ENCODE results near the gene ZNF557. TPM values are rescaled to one million over a fixed set of nuclear protein-coding genes. Genes with fewer than 3 reads are reported as not detected.
A peak's percentile ranks its signal among the peaks of the same experiment; 100 is the strongest.

ZNF557 gene
- total and polyA plus RNA-seq, 9 donors, result 3.4 to 12.0 (median 4.6) TPM

DNA sequence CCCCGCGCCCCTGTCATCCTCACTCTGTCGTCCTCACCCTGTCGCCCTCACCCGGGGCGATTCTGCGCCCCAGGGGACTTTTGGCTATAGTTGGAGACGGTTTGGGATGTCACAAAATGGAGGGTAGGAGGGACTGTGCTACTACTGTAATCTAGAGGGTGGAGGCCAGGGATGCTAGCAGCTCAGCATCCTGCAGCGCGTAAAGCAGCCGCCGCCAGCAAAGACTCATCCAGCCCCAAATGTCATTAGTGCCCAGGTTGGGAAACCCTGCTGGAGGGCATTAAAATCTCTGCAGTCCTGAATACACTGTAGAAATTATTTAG is 362 bp downstream of the ZNF557 start:
- Histone ChIP-seq H3K4me1 (ENCODE audit: control insufficient read depth, insufficient read depth, low read length) (peaks cover 7% of the 10 kb centered on the region), H3K4me3 (ENCODE audit: low read length) (peak overlapping the region; percentile 100), H3K36me3 (ENCODE audit: control insufficient read depth, insufficient read depth, low read length) (peaks cover 23% of the 10 kb centered on the region), H3K27ac (ENCODE audit: low read length) (peak overlapping the region; percentile 92), H3K27me3 (ENCODE audit: control insufficient read depth, insufficient read depth, low read length) (no peaks in the 10 kb centered on the region), H3K9me3 (replicated peaks; ENCODE audit: control insufficient read depth, low read depth, low read length) (no peaks in the 10 kb centered on the region)
- no peak for DNase-seq
- 3% methylated on average over 8 of the region's 12 CpGs for WGBS (ENCODE audit: insufficient coverage)

DNA sequence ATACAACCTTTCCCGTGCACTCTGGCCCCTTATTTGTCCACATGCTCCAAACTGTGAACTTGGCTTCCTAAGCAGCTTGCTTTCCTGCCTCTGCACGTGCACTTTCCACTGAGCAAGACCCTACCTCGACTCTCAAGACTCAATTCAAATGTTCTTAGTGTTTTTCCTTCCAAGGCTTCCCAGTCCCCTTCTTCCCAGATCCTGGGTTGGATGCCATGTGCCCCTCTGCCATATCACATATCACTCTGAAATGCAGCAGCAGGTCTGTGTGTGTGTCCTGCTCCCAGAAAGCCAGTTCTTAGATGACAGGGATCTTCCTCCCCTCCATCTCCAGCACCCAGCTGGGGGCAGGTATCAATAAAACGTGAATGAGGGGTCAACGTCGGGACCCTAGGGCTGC is 3.0 kb downstream of the ZNF557 start:
- H3K27ac ChIP-seq (ENCODE audit: low read length), result no peak overlapping the region
- H3K4me1 ChIP-seq (ENCODE audit: control insufficient read depth, insufficient read depth, low read length), result peaks cover 7% of the 10 kb centered on the region
- H3K27me3 ChIP-seq (ENCODE audit: control insufficient read depth, insufficient read depth, low read length), result no peaks in the 10 kb centered on the region
- peaks cover 49% of the 10 kb centered on the region for H3K36me3 ChIP-seq (ENCODE audit: control insufficient read depth, insufficient read depth, low read length)
- no peak overlapping the region for H3K4me3 ChIP-seq (ENCODE audit: low read length)
- 100% methylated on average over 5 of the region's 6 CpGs for WGBS (ENCODE audit: insufficient coverage)
- DNase-seq, result no peak
- peaks cover 15% of the 10 kb centered on the region for H3K9me3 ChIP-seq (replicated peaks; ENCODE audit: control insufficient read depth, low read depth, low read length)

DNA sequence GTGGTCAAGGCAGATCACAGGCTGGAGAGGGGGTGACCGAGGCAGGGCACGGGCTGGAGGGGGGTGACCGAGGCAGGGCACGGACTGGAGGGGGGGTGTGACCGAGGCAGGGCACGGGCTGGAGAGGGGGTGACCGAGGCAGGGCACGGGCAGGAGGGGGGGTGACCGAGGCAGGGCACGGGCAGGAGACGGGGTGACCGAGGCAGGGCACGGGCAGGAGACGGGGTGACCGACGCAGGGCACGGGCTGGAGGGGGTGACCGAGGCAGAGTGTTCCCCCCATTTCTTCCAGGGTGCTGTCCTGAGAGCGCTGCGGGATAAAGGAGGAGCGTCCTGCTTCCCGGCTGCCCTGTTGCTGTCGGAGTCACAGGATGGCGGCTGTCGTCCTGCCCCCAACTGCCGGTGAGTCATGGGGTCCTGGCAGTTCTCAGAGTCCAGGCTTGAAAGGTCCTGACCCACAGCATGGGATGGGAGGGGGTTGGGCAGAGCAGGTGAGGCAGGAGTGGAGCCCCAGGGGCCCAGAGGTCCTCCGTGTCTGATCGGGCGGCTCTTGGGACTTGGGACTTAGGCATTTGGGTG is 5.3 kb downstream of the ZNF557 start:
- peaks cover 31% of the 10 kb centered on the region for H3K9me3 ChIP-seq (replicated peaks; ENCODE audit: control insufficient read depth, low read depth, low read length)
- H3K36me3 ChIP-seq (ENCODE audit: control insufficient read depth, insufficient read depth, low read length), result peaks cover 66% of the 10 kb centered on the region

DNA sequence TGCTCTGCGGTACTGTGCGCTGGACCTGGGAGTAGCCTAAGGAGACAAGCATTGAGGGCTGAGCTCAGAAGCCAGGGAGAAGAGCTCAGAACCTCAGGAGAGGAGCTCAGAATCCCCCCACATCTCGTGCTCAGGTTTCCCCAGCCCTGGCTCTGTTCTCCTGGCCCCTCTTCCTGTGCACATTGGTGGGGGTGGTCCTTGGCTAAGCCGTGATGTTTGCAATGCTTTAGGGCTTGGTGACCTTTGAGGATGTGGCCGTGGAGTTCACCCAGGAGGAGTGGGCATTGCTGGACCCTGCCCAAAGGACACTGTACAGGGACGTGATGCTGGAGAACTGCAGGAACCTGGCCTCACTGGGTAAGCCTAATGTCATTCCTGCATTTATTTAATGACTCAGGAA is 6.6 kb downstream of the ZNF557 start:
- Histone ChIP-seq H3K27ac (ENCODE audit: low read length) (no peak overlapping the region), H3K9me3 (replicated peaks; ENCODE audit: control insufficient read depth, low read depth, low read length) (peaks cover 43% of the 10 kb centered on the region), H3K4me1 (ENCODE audit: control insufficient read depth, insufficient read depth, low read length) (no peaks in the 10 kb centered on the region), H3K27me3 (ENCODE audit: control insufficient read depth, insufficient read depth, low read length) (no peaks in the 10 kb centered on the region), H3K4me3 (ENCODE audit: low read length) (no peak overlapping the region), H3K36me3 (ENCODE audit: control insufficient read depth, insufficient read depth, low read length) (peaks cover 78% of the 10 kb centered on the region)
- whole genome bisulfite sequencing (ENCODE audit: insufficient coverage), result 95% methylated on average over 4 of the region's 6 CpGs
- DNase-seq, result no peak

More for the DNA sequence above, 5.3 kb downstream of the ZNF557 start:
- WGBS (ENCODE audit: insufficient coverage), result over 99% methylated on average over 22 of the region's 29 CpGs
- Histone ChIP-seq H3K4me3 (ENCODE audit: low read length) (no peak overlapping the region), H3K4me1 (ENCODE audit: control insufficient read depth, insufficient read depth, low read length) (peaks cover 7% of the 10 kb centered on the region), H3K27ac (ENCODE audit: low read length) (no peak overlapping the region), H3K27me3 (ENCODE audit: control insufficient read depth, insufficient read depth, low read length) (no peaks in the 10 kb centered on the region)
- DNase-seq, result no peak

DNA sequence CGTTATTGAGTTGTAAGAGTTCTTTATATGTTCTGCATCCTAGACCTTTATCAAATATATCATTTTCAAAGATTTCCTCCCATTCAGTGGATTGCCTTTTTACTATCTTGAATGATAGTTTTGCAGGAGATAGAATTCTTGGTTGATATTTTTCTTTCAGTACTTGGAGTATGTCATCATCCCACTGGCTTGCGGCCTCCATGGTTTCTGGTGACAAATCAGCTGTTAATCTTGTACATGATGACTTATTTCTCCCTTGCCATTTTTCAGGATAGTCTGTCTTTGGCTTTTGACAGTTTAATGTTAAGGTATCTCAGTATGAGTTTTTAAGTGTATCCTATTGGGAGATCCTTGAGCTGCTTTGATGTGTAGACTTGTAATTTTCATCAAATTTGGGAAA is 8.5 kb downstream of the ZNF557 start:
- no peaks in the 10 kb centered on the region for H3K27me3 ChIP-seq (ENCODE audit: control insufficient read depth, insufficient read depth, low read length)
- H3K36me3 ChIP-seq (ENCODE audit: control insufficient read depth, insufficient read depth, low read length), result peaks cover 83% of the 10 kb centered on the region
- no peak overlapping the region for H3K4me3 ChIP-seq (ENCODE audit: low read length)
- no peak overlapping the region for H3K27ac ChIP-seq (ENCODE audit: low read length)
- no peaks in the 10 kb centered on the region for H3K4me1 ChIP-seq (ENCODE audit: control insufficient read depth, insufficient read depth, low read length)
- WGBS (ENCODE audit: insufficient coverage), result no CpG with 5 or more reads among the region's 2 CpGs
- DNase-seq, result no peak
- peaks cover 59% of the 10 kb centered on the region for H3K9me3 ChIP-seq (replicated peaks; ENCODE audit: control insufficient read depth, low read depth, low read length)

DNA sequence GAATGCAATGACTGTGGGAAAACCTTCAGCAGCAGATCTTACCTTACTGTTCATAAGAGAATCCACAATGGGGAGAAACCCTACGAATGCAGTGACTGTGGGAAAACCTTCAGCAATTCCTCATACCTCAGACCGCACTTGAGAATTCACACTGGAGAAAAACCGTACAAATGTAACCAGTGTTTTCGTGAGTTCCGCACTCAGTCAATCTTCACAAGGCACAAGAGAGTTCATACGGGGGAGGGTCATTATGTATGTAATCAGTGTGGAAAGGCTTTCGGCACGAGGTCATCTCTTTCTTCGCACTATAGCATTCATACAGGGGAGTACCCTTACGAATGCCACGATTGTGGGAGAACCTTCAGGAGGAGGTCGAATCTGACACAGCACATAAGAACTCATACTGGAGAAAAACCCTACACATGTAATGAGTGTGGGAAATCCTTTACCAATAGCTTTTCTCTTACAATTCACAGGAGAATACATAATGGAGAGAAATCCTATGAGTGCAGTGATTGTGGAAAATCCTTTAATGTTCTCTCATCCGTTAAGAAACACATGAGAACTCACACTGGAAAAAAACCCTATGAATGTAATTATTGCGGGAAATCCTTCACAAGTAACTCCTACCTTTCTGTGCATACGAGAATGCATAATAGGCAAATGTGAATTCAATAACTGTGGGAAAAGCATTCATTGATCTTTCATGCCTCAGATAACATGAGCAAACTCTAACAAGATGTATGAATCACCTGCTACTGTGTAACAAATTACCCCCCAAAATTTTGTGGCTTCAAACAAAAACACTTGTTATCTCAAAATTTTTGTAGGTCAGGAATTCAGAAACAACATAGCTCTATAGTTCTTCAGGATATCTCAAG is 13.8 kb downstream of the ZNF557 start:
- H3K4me3 ChIP-seq (ENCODE audit: low read length), result no peak overlapping the region
- no peaks in the 10 kb centered on the region for H3K4me1 ChIP-seq (ENCODE audit: control insufficient read depth, insufficient read depth, low read length)
- H3K27ac ChIP-seq (ENCODE audit: low read length), result no peak overlapping the region
- H3K36me3 ChIP-seq (ENCODE audit: control insufficient read depth, insufficient read depth, low read length), result peaks cover 56% of the 10 kb centered on the region
- peaks cover 77% of the 10 kb centered on the region for H3K9me3 ChIP-seq (replicated peaks; ENCODE audit: control insufficient read depth, low read depth, low read length)
- DNase-seq, result peak; percentile 11
- 100% methylated on average over 2 of the region's 15 CpGs for WGBS (ENCODE audit: insufficient coverage)
- no peaks in the 10 kb centered on the region for H3K27me3 ChIP-seq (ENCODE audit: control insufficient read depth, insufficient read depth, low read length)

DNA sequence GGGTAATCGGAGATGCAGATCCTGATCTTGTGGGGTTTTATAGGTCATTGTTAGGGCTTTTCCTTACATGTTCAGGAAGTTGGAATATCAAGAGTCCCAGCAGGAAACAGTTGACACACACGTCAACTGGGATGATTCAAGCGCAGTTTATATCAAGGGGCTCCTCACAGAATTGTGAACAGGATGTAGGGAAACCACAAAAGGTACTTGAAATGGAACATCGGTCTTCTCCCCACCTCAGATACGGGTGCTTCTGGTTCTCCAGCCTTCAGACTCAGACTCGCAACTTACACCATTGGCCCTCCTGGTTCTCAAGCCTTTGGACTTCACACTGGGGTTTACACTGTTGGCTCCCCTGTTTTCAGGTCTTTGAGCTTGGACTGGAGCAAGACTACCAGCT is 19.5 kb downstream of the ZNF557 start:
- Histone ChIP-seq H3K4me1 (ENCODE audit: control insufficient read depth, insufficient read depth, low read length) (no peaks in the 10 kb centered on the region), H3K36me3 (ENCODE audit: control insufficient read depth, insufficient read depth, low read length) (peaks cover 20% of the 10 kb centered on the region), H3K9me3 (replicated peaks; ENCODE audit: control insufficient read depth, low read depth, low read length) (peaks cover 52% of the 10 kb centered on the region), H3K27ac (ENCODE audit: low read length) (no peak overlapping the region), H3K4me3 (ENCODE audit: low read length) (no peak overlapping the region), H3K27me3 (ENCODE audit: control insufficient read depth, insufficient read depth, low read length) (no peaks in the 10 kb centered on the region)
- DNase-seq, result no peak
- 89% methylated on average over 5 of the region's 6 CpGs for WGBS (ENCODE audit: insufficient coverage)

DNA sequence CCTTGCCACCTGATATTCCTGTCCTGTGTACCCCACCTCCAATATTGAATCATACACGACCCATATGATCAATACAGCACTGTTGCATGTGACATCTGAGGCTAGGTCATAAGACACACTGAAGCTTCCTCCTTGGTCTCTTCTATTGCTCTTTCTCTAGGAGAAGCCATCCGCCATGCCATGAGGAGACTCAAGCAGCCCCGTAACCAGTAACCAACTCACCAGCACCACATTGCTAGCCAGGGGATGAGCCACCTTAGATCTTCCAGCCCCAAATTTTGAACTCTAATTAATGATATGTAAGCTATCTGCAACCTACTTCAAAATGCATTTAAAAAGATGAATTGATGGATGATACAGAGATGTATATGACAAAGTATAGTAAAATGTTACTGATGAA is 28.6 kb downstream of the ZNF557 start:
- Histone ChIP-seq H3K9me3 (replicated peaks; ENCODE audit: control insufficient read depth, low read depth, low read length) (peaks cover 14% of the 10 kb centered on the region), H3K4me3 (ENCODE audit: low read length) (peak overlapping the region; percentile 60), H3K36me3 (ENCODE audit: control insufficient read depth, insufficient read depth, low read length) (no peaks in the 10 kb centered on the region), H3K27ac (ENCODE audit: low read length) (peak overlapping the region; percentile 96), H3K4me1 (ENCODE audit: control insufficient read depth, insufficient read depth, low read length) (peaks cover 6% of the 10 kb centered on the region), H3K27me3 (ENCODE audit: control insufficient read depth, insufficient read depth, low read length) (peaks cover 2% of the 10 kb centered on the region)
- WGBS (ENCODE audit: insufficient coverage), result 100% methylated on average over 1 of the region's 3 CpGs
- DNase-seq, result no peak

DNA sequence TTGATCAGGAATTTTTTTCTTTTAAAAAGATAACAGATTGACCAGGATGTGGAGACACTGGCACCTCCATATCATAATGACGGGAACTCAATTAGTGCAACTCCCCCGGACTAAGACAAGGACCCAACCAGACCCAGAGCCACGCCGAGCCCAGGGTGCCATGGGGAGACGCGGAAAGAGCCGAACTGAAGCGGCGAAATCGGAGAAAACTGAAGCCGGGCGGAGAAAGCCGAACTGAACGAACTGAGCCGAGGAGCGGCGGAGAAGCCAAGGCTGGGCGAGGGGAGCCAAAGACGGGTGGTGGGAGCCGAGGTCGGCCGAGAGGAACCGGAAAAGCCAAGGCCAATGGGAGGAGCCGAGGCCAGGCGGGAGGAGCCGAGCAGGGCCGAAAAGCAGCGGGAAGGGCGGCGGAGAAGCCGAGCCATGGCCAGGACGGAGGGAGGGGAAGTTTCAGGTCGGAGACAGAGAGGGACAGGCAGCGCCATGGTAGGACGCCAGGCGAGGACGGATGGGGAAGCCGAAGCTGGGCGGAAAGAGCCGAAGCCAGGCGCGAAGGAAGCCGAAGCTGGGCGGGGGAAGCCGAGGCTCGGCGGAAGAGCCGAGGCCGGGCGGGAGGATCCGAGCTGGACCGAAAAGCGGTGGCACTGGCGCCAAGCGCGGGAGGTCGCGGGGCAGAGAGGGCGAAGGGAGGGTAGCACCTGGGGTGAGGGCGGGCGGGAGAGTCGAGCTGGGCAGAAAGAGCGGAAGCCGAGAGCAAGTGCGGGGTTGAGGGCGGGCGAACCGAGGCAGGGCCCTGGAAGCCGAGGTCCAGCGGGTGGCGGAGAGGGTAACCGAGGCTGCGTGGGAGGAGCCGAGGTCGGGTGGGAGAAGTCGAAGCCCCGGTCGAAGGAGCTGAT is 29.4 kb downstream of the ZNF557 start:
- Histone ChIP-seq H3K27me3 (ENCODE audit: control insufficient read depth, insufficient read depth, low read length) (peaks cover 2% of the 10 kb centered on the region), H3K27ac (ENCODE audit: low read length) (peak overlapping the region; percentile 96), H3K9me3 (replicated peaks; ENCODE audit: control insufficient read depth, low read depth, low read length) (peaks cover 12% of the 10 kb centered on the region), H3K4me1 (ENCODE audit: control insufficient read depth, insufficient read depth, low read length) (peaks cover 6% of the 10 kb centered on the region), H3K4me3 (ENCODE audit: low read length) (peak overlapping the region; percentile 60), H3K36me3 (ENCODE audit: control insufficient read depth, insufficient read depth, low read length) (no peaks in the 10 kb centered on the region)
- WGBS (ENCODE audit: insufficient coverage), result 1% methylated on average over 78 of the region's 78 CpGs
- peak; percentile 98 for DNase-seq

DNA sequence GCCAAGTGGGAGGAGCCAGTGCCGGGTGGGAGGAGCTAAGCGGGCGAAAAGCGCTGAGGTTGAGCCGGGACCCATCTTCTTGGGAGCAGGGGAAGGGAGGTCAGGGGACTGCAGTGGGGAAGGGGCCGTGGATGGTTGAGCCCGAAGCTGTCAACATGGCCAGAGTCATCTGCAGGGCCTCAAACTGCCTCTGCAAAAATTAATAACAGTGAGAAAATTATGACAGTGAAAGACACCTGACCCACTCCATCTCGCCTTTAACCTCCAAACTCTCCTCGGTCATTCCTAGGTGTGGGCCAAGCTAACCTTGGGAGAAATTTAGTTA is 30.1 kb downstream of the ZNF557 start:
- Histone ChIP-seq H3K27me3 (ENCODE audit: control insufficient read depth, insufficient read depth, low read length) (peaks cover 2% of the 10 kb centered on the region), H3K9me3 (replicated peaks; ENCODE audit: control insufficient read depth, low read depth, low read length) (peaks cover 12% of the 10 kb centered on the region), H3K4me3 (ENCODE audit: low read length) (peak overlapping the region; percentile 60), H3K27ac (ENCODE audit: low read length) (peak overlapping the region; percentile 96), H3K4me1 (ENCODE audit: control insufficient read depth, insufficient read depth, low read length) (peaks cover 6% of the 10 kb centered on the region), H3K36me3 (ENCODE audit: control insufficient read depth, insufficient read depth, low read length) (no peaks in the 10 kb centered on the region)
- 0% methylated on average over 6 of the region's 9 CpGs for WGBS (ENCODE audit: insufficient coverage)
- DNase-seq, result no peak

Data from muscle of leg (tissue), 11 donors.